GM12875 (cell line): ENCODE results near the gene TCP11L2.
"Not testable (repeated sequence)": the region's sequence is repeated elsewhere in the genome, so short reads cannot be mapped to it uniquely, and the experiment has no call there.

Source experiments
- H3K4me3 ChIP-seq: one replicate; pipeline ENCODE4 v1.5.1; 2011; ENCODE audit warnings: low read depth, low read length, control low read depth
- CTCF ChIP-seq: IDR thresholded peaks from 2 replicates; pipeline ENCODE4 v1.5.1; 2011; ENCODE audit warnings: low read depth, mild to moderate bottlenecking, control low read depth, inconsistent platforms, low read length, moderate library complexity, borderline replicate concordance; ENCODE audit not compliant: insufficient read depth

The TCP11L2 gene

GRCh38 chr12:106380954-106381353 lies 78.4 kb downstream of the TCP11L2 start:
- no peak for TF ChIP-seq CTCF

GRCh38 chr12:106381866-106382265 lies 79.3 kb downstream of the TCP11L2 start:
- H3K4me3 ChIP-seq, result not testable (repeated sequence)

More at GRCh38 chr12:106380954-106381353, 78.4 kb downstream of the TCP11L2 start:
- H3K4me3 ChIP-seq, result no peak overlapping the region

- H3K4me3 ChIP-seq, result no peak overlapping the region
- no peak for TF ChIP-seq CTCF
Measured at GRCh38 chr12:106386813-106387535, 84.4 kb downstream of the TCP11L2 start.

- no peak overlapping the region for H3K4me3 ChIP-seq
- no peak for TF ChIP-seq CTCF
Measured at GRCh38 chr12:106387848-106388377, 85.4 kb downstream of the TCP11L2 start.

GRCh38 chr12:106389151-106389550 lies 86.6 kb downstream of the TCP11L2 start:
- no peak overlapping the region for H3K4me3 ChIP-seq
- no peak for TF ChIP-seq CTCF

- no peak for TF ChIP-seq CTCF
- no peak overlapping the region for H3K4me3 ChIP-seq
Measured at GRCh38 chr12:106392759-106393158, 90.2 kb downstream of the TCP11L2 start.
